HG03354 (cell line): ENCODE data around the gene IMPDH1.

Experiments
- ATAC-seq: cut with Tn5 transposase; IDR thresholded peaks from one replicate; pipeline ENCODE4 v1.9.1; 2021; ENCODE audit warnings: mild to moderate bottlenecking; ENCODE audit not compliant: unreplicated experiment, poor library complexity, severe bottlenecking

Gene IMPDH1

DNA sequence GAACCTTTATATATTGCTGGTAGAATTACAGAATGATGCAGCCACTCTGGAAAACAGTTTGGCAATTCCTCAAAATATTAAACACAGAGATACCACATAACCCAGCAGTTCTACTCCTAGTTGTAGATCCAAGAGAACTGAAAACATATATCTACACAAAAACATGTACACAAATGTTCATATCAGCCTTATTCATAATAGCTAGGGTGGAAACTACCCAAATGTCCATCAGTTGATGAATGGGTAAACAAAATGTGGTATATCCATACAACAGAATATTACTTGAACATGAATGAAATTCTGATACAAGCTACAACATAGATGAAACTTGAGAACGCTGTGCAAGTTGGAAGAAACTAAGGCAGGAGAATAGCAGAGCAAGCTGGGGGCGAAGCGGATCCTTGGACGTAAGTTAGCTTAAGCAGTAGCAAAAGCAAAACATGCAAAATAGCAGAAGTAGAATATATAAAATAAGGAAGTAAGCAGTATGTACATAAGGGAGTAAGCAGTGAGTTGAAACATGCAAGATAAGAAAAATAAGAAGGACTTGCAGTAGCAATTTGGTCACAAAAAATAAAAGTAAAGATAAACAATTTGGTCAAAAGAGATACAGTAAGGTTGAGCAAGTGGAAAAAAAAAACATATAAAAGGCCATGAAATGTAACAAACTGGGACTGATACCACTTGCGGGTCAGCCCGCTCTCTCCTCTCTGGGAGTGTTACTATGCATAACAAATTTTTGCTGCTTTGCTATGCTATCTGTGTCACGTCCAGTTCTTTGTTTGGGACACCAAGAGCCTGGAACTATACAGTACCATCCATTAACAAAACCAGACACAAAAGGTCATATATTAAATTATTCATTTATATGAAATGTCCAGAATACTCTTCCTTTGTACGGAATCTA lies 27.9 kb upstream of the IMPDH1 start:
- no peak for ATAC-seq

DNA sequence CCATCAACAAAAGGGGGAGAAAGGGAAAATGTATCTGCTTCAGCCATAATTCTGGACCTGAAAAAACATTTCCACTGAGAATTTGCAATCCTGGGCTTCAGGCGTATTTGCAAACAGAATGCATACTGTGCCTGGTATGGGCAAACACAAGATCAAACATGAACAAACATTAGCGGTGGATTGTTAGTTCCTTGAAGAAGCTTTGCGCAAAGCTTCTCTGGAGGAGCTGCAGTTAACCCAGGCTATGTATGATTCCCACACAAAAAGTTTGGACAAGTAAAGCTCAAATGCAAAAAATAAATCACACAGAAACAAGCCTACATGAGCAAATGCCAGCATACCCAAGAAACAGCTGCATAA lies 25.5 kb upstream of the IMPDH1 start:
- no peak for ATAC-seq

DNA sequence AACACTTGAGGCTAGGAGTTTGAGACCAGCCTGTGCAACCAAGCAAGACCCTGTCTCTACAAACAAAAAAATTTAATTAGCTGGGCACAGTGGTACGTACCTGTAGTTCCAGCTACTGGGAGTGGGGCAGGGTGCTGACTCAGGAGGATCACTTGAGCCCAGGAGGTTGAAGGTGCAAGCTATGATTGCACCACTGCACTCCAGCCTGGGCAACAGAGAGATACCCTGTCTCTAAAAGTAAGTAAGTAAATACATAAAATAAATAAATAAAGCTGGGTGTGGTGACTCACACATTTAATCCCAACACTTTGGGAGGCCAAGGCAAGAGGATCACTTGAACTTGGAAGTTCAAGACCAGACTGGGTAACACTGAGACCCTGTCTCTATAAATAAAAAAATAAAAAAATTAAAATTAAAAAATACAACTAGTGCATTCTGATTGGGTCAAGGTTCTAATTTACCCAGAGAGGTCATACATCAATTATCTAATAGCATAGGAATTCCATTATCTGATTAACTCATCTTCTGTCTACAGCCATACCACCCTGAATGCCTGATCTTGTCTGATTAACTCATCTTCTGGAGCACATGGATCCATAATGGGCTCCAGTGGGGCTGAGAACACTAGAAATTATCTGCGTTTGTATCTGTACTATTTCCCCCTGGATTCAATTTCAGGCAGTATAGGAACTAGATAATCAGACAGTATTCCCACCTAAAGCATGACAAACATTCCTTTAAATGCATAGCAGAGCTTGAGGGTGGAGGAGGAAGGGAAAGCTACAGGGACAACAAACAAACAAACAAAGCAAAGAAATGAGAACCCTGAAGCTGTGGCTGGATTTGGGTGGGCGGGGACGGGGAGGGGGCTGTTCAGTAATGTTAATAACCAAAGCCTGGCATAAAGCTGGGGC lies 24.9 kb upstream of the IMPDH1 start:
- no peak for ATAC-seq

DNA sequence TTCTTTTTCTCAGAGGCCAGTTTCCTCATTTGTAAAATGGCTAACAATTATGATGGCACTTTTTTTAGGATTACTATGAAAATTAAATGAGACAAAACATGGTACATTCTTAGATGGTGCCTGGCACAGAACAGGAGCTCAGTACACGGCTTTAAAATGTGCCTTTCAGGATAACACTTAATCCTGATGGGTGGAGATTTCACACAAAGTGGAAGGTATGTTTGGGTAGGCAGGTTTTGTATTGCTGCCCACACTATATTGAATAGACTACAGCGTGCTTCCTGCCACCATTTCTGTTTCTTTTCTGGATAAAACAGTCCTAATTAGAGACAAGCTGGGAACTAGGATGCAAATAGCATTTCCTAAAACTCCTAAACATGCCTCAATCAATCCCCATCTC lies 22.0 kb upstream of the IMPDH1 start:
- no peak for ATAC-seq

DNA sequence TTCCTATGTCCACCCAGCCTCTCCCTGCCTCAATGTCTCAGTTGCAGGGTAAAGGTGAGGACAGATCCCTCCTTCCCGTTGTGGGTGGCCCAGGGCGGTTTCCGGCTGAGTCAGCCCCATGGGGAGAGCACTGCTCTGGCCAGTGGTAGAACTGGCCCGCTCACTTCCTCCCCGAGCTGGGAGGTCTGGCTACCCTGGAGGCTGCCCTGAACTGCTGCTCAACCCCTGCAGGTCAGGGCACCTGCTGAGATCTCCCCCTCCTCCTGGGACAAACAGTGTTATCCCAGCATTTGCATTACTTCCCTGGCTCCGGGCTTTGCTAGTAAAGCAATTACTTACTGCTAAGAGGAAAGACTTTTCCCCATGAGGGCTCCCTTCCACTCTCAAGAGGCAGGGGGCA lies 21.4 kb upstream of the IMPDH1 start:
- ATAC-seq: no peak

DNA sequence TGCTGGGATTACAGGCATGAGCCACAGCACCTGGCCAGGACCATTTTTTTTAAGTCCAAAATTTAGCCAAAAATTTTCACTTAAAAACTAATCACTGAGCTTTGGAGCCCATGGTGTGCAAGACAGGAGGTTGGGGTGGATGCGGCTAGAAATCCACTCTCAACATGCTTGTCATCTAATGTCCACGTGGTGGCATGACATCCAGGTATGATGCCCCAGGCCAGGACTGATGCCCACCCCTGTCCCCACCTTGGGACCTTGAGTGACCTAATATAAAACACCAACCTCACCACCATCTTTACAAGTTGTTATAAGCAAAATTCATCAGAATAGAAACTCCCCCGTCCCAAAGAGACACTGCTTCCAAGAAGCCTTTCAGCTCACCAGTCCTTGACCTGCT lies 20.4 kb upstream of the IMPDH1 start:
- ATAC-seq: no peak

DNA sequence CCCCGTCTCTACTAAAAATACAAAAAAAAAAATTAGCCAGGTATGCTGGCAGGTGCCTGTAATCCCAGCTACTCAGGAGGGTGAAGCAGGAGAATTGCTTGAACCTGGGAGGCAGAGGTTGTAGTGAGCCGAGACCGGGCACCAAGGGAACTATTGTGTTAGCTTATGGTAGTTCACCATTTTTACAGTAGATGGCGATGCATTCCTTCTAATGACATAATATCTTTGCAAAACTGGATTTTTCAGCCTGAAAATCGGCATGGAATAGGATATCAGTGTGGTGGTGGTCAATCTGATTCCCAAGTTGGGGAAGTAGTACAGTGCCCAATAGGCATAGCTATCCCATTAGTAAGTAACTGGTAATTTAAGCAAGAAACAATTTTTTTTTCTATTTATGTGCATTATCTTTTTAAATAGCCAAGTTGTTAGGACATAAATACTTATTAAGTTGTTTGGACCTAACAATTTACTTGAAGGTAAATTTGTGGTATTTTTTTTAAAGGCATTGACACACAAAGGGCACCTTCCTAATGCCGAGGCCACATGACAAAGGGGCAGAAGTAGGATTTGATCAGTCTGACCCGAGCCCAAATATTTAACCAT lies 17.6 kb upstream of the IMPDH1 start:
- no peak for ATAC-seq

DNA sequence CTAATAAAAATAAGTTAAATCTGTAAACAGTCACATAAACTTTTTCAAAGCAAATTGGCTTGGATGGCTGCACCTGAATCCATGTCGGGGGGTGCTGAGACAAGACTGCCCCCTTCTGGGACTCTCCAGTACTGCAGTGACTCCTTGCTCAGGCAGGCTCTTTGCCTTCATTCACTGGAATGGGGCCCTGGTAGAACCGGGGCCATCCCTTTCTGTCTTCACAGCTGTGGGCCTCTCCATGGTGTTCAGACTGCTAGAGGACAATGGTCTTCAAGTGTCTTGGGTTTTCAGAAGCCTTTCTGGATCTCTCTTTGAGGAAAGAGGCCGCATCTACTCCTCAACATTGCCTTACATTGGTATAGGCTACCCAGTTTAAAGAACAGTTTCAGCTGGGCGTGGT lies 16.1 kb upstream of the IMPDH1 start:
- peak; percentile 58 for ATAC-seq

DNA sequence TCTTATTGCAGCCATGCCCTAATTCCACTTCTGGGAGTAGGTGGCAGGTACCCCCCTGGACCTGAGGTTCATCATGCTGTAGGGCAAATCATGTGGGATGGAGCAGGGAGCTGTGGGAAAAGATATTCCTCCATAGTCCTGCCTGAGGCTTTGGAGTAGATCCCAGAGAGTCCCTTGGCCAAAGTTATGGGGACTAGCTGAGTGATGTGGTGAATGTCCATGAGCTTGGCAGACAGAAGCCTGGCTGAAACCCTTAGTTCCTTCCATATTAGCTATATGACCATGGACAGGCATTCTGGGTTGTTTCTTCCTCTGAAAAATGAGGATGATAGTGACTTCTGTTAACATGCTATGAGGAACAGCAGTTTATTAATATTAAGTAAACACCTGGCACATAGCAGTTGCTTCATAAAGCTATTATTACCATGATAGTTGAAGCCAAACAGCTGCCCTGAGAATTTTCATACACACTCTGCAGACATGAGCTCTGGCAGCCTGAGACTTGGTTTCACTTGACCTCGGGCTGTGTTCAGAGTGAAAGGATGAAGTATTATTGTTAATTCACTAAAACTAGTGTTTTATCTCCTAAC lies 15.0 kb upstream of the IMPDH1 start:
- no peak for ATAC-seq

DNA sequence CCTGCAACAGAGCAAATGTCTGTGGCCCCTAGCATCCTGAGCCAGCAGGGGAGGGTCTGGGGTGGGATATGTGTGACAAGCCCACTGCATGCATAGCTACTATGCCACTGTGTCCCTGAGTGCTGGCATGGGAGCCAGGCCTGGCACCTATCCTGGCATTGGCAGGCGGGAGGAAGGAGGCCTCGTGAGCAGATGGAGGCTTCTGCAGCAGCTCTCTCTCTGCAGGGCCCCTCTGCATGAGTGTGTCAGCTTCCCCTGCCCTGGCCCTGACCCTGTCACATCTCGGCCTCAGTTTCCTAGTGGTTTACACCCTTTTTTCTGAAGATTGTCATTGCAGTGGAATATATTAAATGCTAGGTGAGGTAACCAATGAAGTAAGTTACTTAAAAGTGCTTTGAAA lies 13.1 kb upstream of the IMPDH1 start:
- no peak for ATAC-seq

DNA sequence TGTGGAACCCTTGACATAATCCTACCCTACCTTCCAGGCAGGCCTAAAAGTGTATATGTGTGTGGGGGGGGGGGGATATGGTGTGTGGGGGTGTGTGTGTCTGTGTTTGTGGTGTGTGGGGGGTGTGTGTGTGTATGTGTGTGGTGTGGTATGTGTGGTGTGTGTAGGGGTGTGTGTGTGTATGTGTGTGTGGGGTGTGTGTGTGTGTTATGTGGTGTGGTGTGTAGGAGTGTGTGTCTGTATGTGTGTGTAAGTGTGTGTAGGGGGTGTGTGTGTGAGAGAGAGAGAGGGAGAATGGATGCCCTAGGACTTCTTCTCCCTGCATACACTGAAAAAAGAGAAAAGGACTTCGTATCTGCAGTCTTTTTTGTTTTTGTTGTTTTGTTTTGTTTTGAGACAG lies 12.3 kb upstream of the IMPDH1 start:
- no peak for ATAC-seq

DNA sequence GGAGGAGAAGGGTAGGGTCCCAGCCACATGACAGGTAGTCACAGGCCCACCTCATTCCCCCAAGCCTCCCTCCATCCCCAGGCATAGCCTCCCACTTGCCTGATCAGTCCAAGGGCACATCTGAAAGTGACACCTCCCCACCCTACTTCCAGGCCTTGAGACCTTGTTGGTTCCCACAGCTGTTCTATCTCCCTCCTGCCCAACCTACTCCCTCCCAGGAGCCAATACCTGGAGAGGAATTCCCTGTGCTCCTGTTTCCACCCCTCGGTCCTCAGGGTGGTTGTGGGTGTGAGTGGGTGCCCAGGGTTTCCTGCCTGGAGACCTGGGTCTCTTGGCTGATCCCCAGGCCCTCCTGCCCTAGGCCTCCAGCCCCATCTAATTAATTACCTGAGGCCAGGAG lies 11.6 kb upstream of the IMPDH1 start:
- no peak for ATAC-seq

DNA sequence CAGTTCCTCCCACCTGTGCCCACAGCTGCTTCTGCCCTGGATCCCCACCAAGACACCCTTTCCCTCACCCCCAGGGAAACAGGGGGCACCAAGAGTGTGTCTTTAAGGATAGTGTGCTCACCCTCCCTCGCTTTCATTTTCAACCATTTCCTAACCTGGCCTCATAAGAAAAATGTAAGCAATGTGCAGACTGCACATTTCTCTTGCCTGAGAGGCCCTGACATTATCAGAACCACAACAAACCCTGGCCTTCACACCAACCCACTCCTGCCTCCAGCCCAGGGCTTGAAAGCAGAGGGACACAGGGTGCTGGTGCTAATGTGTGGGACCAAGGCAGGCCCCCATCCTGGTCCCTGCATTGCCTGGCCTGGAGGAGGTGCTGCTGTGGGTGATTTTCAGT lies 11.0 kb upstream of the IMPDH1 start:
- no peak for ATAC-seq

DNA sequence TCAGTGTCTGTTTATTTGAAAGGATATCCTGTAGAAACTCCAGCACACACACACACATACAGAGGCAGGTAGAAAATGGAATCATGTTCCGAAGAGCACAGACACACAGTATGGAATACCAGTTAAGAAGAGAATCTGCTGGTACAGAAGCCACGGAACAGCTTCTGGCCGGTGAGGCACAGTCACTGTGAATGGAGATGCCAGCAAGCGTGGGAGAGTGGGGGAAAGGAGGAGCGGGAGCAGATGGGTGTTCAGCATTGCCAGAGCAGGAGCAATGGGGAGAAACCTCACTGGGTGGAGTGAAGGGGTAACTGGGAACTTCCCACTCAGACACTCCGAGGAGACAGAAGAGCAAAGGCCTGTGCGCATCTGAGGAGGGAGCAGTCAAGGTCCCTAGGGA lies 9.5 kb upstream of the IMPDH1 start:
- ATAC-seq: no peak

DNA sequence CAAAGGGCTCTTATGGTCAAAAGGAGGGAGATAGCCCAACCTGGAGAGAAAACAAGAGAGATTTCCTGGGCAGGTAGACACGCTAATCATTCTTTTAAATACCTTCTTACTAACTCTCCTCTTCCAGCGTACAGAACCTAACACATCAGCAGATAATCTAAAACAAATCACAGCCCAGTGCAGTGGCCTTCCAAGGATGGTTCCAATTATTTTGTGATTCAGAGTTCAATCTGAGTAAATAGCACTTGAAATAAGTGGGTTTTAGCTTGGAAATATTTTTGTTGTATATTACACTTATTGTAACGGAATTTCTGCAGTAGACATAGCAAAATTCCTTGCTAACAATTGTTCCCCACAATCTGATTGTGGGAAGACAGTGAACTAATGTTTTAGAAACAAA lies 7.3 kb upstream of the IMPDH1 start:
- ATAC-seq: no peak

DNA sequence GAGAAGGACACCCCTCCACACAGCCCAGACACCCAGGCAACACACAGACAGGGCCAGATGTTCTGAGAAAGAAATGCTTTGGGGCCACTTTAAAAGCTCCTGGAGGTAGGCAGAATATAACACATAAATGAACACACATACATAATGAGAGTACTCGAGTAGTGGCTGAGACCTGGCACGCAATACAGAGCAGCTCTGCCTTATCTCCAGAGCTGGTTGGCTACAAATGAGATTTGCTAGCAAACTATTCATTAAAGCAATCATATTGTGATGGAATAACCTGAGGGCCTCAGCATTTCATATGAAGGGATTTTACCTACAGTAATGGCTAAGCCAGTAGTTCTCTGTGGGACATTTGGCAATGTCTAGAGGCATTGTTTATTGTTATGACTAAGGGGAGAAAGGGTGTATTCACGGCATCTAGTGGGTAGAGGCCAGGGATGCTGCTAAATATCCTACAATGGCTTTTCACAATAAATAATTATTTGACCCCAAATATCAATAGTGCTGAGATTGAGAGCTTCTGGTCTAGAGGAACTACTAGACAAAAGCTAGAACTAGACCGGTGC lies 5.5 kb upstream of the IMPDH1 start:
- ATAC-seq: no peak

DNA sequence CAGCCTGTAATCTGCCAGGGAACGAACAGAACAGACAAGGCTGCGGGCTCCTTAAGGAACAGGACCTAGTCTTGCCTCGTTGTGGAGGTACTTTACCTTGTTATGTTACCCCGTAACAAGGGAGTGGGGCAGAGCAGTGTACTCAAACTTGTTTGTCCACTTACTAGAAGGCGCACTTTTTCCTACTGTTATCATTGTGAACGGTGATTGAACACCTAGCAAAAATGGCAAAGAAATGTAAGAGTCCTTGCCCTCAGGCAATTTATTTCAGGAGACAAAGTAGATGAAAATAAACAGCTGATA lies 620 bp upstream of the IMPDH1 start:
- no peak for ATAC-seq

DNA sequence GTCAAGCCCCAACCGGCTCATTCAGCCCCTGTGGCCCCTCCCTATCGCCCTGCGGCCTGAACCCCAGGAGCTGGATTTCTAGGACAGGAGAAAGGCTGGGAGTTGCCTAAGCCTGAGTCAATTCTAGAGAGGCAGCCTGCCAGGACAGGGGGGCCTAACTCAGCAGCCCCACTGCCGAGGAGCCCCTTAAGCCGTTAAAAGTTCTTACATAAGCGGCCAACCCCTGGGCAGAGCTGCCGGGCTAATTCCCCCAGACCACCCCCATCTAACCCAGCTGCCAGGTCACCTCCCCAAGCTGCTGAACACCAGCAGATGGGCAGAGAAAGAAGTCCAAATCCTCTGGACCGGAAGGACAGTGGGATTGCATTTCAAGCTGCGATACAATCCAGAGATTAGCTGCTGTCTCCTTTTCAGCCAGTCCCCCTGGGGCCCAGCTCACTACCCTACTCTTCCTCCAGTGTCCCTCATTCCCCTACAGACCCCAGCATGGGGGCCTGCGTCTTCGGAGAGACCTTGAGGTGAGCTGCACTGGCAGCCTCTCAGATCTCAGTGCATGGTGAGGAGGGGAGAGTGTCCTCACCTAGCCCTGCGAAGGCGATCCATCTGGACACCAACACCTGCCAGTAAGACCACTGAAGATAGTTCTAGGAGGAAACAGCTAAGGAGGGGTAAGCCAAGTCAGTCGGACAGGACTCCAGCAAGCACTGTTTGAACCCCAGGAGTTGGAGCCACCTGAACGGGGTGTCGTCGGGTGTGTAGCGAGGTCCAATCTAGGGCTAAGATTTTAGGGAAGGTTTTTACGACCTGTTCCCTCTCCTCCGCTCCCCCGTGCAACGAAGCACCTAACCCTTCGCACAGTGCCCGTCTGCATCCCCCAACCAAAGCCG lies 830 bp downstream of the IMPDH1 start:
- ATAC-seq: no peak
